MM.1S (cell line): ENCODE data around the gene PPL.
"Not testable (repeated sequence)": the region's sequence is repeated elsewhere in the genome, so short reads cannot be mapped to it uniquely, and the experiment has no call there.

ENCODE experiments used
- DNase-seq: peaks from one replicate; pipeline ENCODE4 v3.0.0-alpha.2; 2015
- H2AFZ ChIP-seq: fragments of 300-600 bp; sonication (generic); 2 replicates; pipeline ENCODE4 v1.6.0; 2016; ENCODE audit warnings: antibody characterized with exemption, low read length
- H3F3A ChIP-seq: fragments of 300-600 bp; sonication (generic); 2 replicates; pipeline ENCODE4 v1.6.1; 2016; ENCODE audit warnings: mild to moderate bottlenecking, antibody characterized with exemption, low read length, moderate library complexity, mixed read lengths; ENCODE audit not compliant: insufficient read depth
- H3K27ac ChIP-seq: fragments of 300-600 bp; sonication (generic); 2 replicates; pipeline ENCODE4 v1.5.1; 2016; ENCODE audit warnings: mild to moderate bottlenecking, low read length
- H3K27me3 ChIP-seq: fragments of 300-600 bp; sonication (generic); replicated peaks from 2 replicates; pipeline ENCODE4 v1.6.0; 2016; ENCODE audit warnings: low read length; ENCODE audit not compliant: insufficient read depth
- H3K36me3 ChIP-seq: fragments of 300-600 bp; sonication (generic); replicated peaks from 2 replicates; pipeline ENCODE4 v1.6.1; 2016; ENCODE audit warnings: mild to moderate bottlenecking, low read length, mixed read lengths; ENCODE audit not compliant: insufficient read depth
- H3K4me1 ChIP-seq: fragments of 300-600 bp; sonication (generic); 2 replicates; pipeline ENCODE4 v1.6.1; 2016; ENCODE audit warnings: low read length, mixed read lengths
- H3K4me2 ChIP-seq: fragments of 300-600 bp; sonication (generic); 2 replicates; pipeline ENCODE4 v1.6.0; 2016; ENCODE audit warnings: low read depth, low read length
- H3K4me3 ChIP-seq: fragments of 300-600 bp; sonication (generic); 2 replicates; pipeline ENCODE4 v1.5.1; 2016; ENCODE audit warnings: low read length, mixed read lengths
- H3K79me2 ChIP-seq: fragments of 300-600 bp; sonication (generic); 2 replicates; pipeline ENCODE4 v1.6.1; 2016; ENCODE audit warnings: mixed run types, low read length, mixed read lengths
- H3K9ac ChIP-seq: fragments of 300-600 bp; sonication (generic); 2 replicates; pipeline ENCODE4 v1.6.1; 2016; ENCODE audit warnings: low read length, mixed read lengths
- H3K9me2 ChIP-seq: fragments of 300-600 bp; sonication (generic); replicated peaks from 2 replicates; pipeline ENCODE4 v1.6.1; 2016; ENCODE audit warnings: mild to moderate bottlenecking, low read length, mixed read lengths; ENCODE audit not compliant: insufficient read depth
- H3K9me3 ChIP-seq: fragments of 300-600 bp; sonication (generic); replicated peaks from 2 replicates; pipeline ENCODE4 v1.6.1; 2016; ENCODE audit warnings: mild to moderate bottlenecking, low read length, mixed read lengths; ENCODE audit not compliant: insufficient read depth
- H4K20me1 ChIP-seq: fragments of 300-600 bp; sonication (generic); 2 replicates; pipeline ENCODE4 v1.6.1; 2016; ENCODE audit warnings: mild to moderate bottlenecking, low read length, moderate library complexity, mixed read lengths; ENCODE audit not compliant: insufficient read depth
- EZH2 ChIP-seq: fragments of 300-600 bp; sonication (generic); optimal IDR thresholded peaks from 2 replicates; pipeline ENCODE3; 2017; ENCODE audit warnings: low read depth, mild to moderate bottlenecking, antibody characterized with exemption, low read length, mixed read lengths
- EZH2phosphoT487 ChIP-seq: fragments of 300-600 bp; sonication (generic); IDR thresholded peaks from 2 replicates; pipeline ENCODE4 v1.6.1; 2018; ENCODE audit warnings: antibody characterized with exemption, low read length
- TF ChIP-seq, protein P1 (sequence below): fragments of 300-600 bp; sonication (generic); IDR thresholded peaks from 2 replicates; pipeline ENCODE4 v1.5.1; 2016; ENCODE audit warnings: antibody characterized with exemption, low read length, mixed read lengths

Gene PPL

DNA sequence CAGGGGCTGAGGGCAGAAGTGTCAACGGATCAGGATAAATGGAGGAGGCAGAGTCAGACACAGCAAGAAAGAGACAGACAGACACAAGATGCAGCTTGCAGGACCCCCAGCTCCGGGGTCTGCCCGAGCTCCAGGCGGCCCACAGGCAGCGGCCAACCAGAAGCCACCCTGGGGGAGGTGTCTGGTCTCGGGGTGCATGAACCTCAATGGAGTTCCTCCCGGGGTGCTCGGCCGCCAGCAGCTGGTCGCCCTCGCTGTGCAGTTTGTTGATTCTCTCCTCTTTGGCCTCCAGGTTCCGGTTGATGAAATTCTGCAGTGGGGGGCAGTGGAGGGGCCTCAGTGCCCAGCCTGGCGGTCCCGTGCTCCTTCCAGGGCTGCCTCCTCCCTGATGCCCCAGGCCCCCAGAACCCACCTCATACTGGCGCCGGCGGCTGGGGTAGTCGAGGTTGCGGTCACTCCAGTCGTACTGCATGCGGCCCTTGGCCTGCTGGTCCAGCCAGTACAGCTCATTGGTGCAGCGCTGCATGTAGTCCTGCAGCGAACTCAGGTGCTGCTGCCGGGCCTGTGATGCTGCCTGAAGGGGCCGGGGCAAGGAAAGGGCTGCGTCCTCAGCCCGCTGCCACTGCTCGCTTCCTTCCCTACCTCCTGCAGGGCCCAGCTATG lies 38.0 kb downstream of the PPL start:
- no peak for DNase-seq
- no peak overlapping the region for H3K4me3 ChIP-seq
- H3K9ac ChIP-seq = no peak overlapping the region
- H3K9me2 ChIP-seq = no peaks in the 10 kb centered on the region
- TF ChIP-seq EZH2phosphoT487 (no peak), EZH2 (no peak)
- TF ChIP-seq, protein P1, sequence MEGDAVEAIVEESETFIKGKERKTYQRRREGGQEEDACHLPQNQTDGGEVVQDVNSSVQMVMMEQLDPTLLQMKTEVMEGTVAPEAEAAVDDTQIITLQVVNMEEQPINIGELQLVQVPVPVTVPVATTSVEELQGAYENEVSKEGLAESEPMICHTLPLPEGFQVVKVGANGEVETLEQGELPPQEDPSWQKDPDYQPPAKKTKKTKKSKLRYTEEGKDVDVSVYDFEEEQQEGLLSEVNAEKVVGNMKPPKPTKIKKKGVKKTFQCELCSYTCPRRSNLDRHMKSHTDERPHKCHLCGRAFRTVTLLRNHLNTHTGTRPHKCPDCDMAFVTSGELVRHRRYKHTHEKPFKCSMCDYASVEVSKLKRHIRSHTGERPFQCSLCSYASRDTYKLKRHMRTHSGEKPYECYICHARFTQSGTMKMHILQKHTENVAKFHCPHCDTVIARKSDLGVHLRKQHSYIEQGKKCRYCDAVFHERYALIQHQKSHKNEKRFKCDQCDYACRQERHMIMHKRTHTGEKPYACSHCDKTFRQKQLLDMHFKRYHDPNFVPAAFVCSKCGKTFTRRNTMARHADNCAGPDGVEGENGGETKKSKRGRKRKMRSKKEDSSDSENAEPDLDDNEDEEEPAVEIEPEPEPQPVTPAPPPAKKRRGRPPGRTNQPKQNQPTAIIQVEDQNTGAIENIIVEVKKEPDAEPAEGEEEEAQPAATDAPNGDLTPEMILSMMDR = no peak
- no peak overlapping the region for H3K27ac ChIP-seq
- no peaks in the 10 kb centered on the region for H3K9me3 ChIP-seq
- H3K36me3 ChIP-seq = no peaks in the 10 kb centered on the region
- H3K4me1 ChIP-seq = no peaks in the 10 kb centered on the region
- H4K20me1 ChIP-seq = no peaks in the 10 kb centered on the region
- H2AFZ ChIP-seq = no peak overlapping the region
- H3K27me3 ChIP-seq = peaks cover 33% of the 10 kb centered on the region
- no peaks in the 10 kb centered on the region for H3F3A ChIP-seq
- no peaks in the 10 kb centered on the region for H3K79me2 ChIP-seq
- no peak overlapping the region for H3K4me2 ChIP-seq

DNA sequence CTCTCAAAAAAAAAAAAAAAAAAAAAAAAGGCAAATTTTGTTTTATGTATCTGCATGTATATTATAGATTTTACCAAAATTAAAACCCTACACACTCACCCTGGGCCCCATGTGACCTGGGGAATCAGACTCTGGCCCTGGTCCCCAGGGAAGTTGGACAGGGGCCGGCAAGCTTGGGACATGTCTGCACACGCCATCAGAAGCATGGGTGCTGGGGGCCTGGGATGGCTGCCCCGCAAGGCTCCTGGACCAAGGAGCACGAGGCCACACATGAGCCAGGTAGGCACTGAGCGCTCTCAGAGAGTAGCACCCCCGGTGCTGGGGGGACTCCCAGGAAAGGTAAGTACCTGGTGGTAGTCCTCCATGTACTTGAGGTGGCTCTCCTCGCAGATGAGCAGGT lies 39.6 kb downstream of the PPL start:
- no peaks in the 10 kb centered on the region for H3K36me3 ChIP-seq
- no peak overlapping the region for H3K27ac ChIP-seq
- peaks cover 24% of the 10 kb centered on the region for H3K27me3 ChIP-seq
- H3K9ac ChIP-seq = no peak overlapping the region
- no peaks in the 10 kb centered on the region for H4K20me1 ChIP-seq
- H3K79me2 ChIP-seq = no peaks in the 10 kb centered on the region
- no peak overlapping the region for H3K4me3 ChIP-seq
- no peaks in the 10 kb centered on the region for H3F3A ChIP-seq
- H3K4me1 ChIP-seq = no peaks in the 10 kb centered on the region
- no peak overlapping the region for H3K4me2 ChIP-seq
- no peaks in the 10 kb centered on the region for H3K9me2 ChIP-seq
- no peak overlapping the region for H2AFZ ChIP-seq
- TF ChIP-seq EZH2phosphoT487 (no peak), EZH2 (no peak)
- TF ChIP-seq, protein P1 = no peak
- no peaks in the 10 kb centered on the region for H3K9me3 ChIP-seq
- DNase-seq = no peak

DNA sequence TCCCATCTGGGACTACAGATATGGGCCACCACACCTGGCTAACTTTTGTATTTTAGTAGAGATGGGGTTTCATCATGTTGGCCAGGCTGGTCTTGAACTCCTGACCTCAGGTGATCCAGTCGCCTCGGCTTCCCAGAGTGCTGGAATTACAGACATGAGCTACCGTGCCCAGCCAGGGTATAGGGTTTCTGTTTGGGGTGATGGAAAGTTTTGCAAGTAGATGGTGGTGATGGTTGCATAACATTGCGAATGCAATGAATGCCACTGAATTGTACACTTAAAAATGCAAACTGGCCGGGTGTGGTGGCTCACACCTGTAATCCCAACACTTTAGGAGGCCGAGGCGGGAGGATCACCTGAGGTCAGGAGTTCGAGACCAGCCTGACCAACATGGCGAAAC lies 40.2 kb downstream of the PPL start:
- not testable (repeated sequence) for H3K9me2 ChIP-seq, H3K4me2 ChIP-seq, H3K9ac ChIP-seq, H3K4me1 ChIP-seq, H3K4me3 ChIP-seq, H3K9me3 ChIP-seq, H3F3A ChIP-seq, H2AFZ ChIP-seq, H3K36me3 ChIP-seq, H4K20me1 ChIP-seq, DNase-seq, H3K27ac ChIP-seq, H3K79me2 ChIP-seq
- H3K27me3 ChIP-seq = peaks cover 20% of the 10 kb centered on the region

DNA sequence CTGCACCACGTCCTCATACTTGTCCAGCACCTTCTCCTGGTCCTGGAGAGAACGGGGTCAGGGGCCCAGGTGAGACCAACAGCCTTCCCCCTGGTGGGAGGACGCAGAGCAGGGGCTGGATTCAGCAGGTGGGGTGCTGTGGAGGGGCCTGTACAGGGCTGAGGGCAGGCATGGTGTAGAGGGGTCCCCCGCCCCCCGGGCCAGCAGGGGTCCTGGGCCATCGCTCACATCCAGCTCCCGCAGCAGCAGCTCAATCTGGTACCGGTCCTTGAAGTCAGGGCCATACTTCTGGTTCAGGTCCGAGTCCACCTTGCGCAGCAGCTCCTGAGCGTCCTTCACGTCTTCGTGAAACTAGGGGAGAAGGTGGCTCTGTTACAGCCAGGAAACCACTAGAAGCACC lies 41.6 kb downstream of the PPL start:
- Histone ChIP-seq H3K4me1 (no peaks in the 10 kb centered on the region), H2AFZ (no peak overlapping the region), H3F3A (no peaks in the 10 kb centered on the region), H3K36me3 (no peaks in the 10 kb centered on the region), H3K4me3 (no peak overlapping the region), H3K9me3 (no peaks in the 10 kb centered on the region), H3K27me3 (peaks cover 20% of the 10 kb centered on the region), H3K9me2 (no peaks in the 10 kb centered on the region), H3K79me2 (no peaks in the 10 kb centered on the region), H4K20me1 (no peaks in the 10 kb centered on the region), H3K27ac (no peak overlapping the region), H3K4me2 (no peak overlapping the region), H3K9ac (no peak overlapping the region)
- no peak for DNase-seq
- TF ChIP-seq, protein P1 = no peak
- TF ChIP-seq EZH2phosphoT487 = no peak
- TF ChIP-seq EZH2 = no peak
